DMS79 treated with DMSO at 0.1 percent for 48 hours (cell line): ENCODE measurements around the gene CAMTA1.

Source experiments
- DNase-seq: peaks from one replicate; lab custom pipeline; 2025; lab: John Stamatoyannopoulos, UW

The CAMTA1 gene

GRCh38 chr1:7575041-7575400, 789.8 kb downstream of the CAMTA1 start:
- no peak for DNase-seq

- no peak for DNase-seq
Measured at GRCh38 chr1:7576946-7577657, 791.8 kb downstream of the CAMTA1 start.

DNA sequence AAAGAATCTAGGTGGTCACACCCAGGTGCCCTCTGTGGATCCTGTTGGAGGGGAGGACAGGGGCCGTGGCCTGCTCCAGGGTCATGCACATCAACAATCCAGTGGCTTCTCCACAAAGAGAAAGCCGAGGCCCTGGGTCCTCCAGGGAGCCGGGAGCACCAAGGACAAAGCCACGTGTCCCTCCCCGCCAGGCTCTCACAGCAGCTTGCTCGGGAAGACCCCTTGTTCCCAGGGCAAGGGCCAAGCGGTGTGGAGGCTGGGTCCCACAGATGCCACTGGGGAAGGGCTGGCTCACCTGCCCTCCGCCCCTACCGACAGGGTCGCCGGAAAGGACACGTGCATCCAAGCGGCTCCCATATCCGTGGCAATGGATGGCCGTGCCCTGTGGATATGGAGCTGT, 793.0 kb downstream of the CAMTA1 start:
- DNase-seq, result no peak

DNA sequence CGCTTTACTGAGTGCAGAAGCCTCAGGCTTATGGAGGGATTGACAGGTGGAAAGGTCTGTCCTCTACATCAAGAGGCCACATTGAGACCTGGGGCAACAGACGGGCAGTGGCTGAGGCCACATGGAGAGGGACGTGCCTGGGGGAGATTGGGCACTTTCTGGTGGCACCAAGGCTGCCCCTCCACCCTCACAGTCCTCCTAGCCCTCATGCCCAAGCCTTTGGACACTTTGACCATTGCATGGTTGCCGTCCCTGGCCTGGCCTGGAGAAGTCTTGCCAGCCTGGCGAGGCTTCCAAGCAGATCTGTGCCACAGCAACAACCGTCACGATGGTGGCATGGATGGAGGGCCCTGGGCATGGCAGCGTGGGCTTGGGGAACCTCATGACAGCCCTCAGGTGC, 793.8 kb downstream of the CAMTA1 start:
- no peak for DNase-seq

GRCh38 chr1:7579831-7580804, 794.9 kb downstream of the CAMTA1 start:
- no peak for DNase-seq

DNA sequence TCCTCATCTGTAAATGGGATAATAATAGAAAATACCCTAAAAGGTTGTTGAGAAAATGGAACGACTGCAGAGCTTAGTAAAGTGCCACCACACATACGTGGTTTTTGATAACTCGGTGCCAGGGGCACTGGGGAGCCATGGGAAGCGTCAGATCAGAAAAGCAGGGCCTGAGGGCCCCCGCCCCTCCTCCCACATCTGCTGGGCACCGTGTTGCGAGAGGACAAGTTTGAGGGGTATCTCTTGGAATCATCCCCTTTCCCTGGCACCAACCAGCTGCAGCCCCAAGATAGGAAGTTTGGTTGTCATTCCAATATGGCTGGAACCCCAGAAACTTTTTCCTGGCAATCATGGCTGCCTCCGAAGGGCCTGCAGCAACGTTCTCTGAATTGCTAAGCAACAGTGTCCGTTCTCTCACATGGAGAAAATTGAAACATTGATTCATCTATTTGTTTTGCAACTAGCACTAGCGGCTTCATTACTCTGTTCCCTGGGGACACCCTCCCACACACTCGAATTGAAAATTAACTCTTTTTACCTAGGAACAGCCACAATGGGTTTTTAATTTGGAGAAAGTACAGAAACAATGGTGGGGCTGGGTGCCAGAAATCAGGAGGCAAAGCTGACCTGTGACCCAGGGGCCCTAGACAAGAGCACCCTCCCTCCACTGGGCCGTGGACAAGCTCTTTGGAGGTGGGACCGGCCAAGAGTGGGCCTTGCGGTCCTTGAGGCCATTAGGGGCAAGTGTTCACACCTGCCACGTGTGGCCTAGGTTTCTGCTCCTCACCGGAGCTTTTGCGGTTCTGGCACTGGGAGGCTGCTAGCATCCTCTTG, 795.9 kb downstream of the CAMTA1 start:
- DNase-seq, result peak; percentile 11

DNA sequence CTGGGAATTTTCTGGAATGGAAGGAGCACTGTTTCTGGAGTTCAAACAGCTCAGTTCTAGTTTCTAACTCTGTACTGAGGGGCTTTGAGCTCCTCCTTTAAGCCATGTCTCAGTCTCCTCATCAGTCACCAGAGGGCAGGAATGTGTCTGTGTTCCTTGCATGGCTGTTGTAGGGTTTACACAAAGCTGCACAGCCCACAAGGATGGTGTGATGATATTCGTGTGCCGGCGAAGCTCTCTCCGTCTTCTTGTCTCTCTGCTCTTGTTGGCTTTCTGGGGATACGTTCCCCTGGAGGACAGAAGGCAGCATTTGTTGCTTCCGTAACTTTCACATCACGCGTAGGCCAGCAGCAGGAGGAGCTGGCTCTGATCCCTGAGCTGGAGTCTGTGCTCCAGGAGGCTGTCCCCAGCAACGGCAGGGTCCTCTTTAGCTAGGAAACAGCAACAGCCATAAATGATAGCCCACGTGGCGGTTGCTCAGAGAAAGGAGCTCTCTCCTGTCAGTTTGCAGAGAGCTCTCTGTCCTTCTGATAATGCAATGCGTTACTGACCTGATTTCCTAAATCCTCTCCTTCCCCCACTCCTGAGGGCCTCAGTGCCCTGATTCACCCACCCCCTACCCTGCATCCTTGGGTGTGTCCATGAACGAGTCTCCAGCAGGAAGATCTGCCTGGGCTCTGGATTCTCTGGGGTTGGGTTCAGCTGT, 796.7 kb downstream of the CAMTA1 start:
- no peak for DNase-seq

DNA sequence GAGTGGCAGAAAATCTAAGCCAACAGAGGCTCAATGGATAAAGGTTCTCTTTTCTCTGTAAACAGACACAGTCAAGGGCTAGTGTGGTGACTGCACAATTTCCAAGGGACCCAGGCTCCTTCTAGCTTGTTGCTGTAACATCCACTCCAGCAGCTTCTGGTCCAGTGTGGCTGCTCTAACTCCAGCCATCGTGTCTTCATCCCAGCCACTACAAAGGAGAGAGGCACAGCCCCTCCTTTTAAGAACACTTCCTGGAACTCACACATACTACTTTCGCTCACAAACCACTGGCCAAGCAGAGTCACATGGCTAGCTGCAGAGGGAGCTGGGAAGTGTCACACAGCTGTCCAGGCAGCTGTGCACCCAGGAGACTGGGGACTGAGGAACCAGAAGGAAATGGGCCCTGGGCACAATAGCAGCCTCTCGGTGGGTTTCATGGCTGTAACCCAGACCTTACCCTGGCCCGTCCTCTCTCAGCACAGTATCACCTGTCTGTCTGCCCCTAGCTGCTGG, 797.3 kb downstream of the CAMTA1 start:
- no peak for DNase-seq

- DNase-seq, result no peak
Measured at GRCh38 chr1:7583291-7584096, 798.2 kb downstream of the CAMTA1 start.

- DNase-seq, result no peak
Measured at GRCh38 chr1:7584157-7584556, 798.9 kb downstream of the CAMTA1 start.

DNA sequence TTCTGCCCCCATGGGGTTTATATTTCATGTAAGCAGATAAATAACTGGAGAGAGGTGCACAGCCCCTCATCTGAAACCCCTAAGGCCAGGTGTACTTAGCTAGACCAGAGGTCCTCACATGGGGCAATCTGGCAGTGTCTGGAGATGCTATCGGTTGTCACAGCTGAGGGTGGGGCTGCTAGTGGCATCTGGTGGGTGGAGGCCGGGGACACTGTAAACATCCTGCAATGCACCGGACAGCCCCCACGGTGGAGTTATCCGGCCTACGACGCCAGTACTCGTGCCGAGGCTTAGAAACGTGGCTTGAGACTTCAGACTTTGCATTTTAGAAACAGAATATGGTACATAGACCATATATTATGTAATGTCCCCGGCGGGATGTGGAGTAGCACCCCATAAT, 799.4 kb downstream of the CAMTA1 start:
- DNase-seq, result no peak

GRCh38 chr1:7585216-7585907, 800.1 kb downstream of the CAMTA1 start:
- DNase-seq, result no peak

GRCh38 chr1:7586031-7586941, 801.0 kb downstream of the CAMTA1 start:
- DNase-seq, result peak; percentile 13

- DNase-seq, result no peak
Measured at GRCh38 chr1:7587108-7587772, 802.0 kb downstream of the CAMTA1 start.

GRCh38 chr1:7587773-7588456, 802.7 kb downstream of the CAMTA1 start:
- no peak for DNase-seq

- no peak for DNase-seq
Measured at GRCh38 chr1:7588457-7588827, 803.2 kb downstream of the CAMTA1 start.

- DNase-seq, result no peak
Measured at GRCh38 chr1:7589080-7589735, 804.0 kb downstream of the CAMTA1 start.
